Osteocyte (in vitro differentiated cells): Measurements from ENCODE around the gene MYOF. TPM values are rescaled to one million over a fixed set of nuclear protein-coding genes. Genes with fewer than 3 reads are reported as not detected.

Experiments used
- DNase-seq: peaks from one replicate; pipeline ENCODE4 v3.0.0; 2021; ENCODE audit warnings: mixed read lengths; ENCODE audit not compliant: unreplicated experiment; ENCODE audit errors: extremely low spot score
- H3K27ac Mint-ChIP-seq: one replicate; pipeline ENCODE4 v1.8.0; 2021; ENCODE audit warnings: mild to moderate bottlenecking, mixed read lengths; ENCODE audit not compliant: unreplicated experiment
- H3K27me3 Mint-ChIP-seq: one replicate; pipeline ENCODE4 v1.8.0; 2021; ENCODE audit warnings: mixed read lengths; ENCODE audit not compliant: unreplicated experiment
- H3K36me3 Mint-ChIP-seq: one replicate; pipeline ENCODE4 v1.8.0; 2021; ENCODE audit warnings: mixed read lengths; ENCODE audit not compliant: unreplicated experiment
- H3K4me1 Mint-ChIP-seq: one replicate; pipeline ENCODE4 v1.8.0; 2021; ENCODE audit warnings: mixed read lengths; ENCODE audit not compliant: unreplicated experiment
- H3K4me3 Mint-ChIP-seq: one replicate; pipeline ENCODE4 v1.8.0; 2021; ENCODE audit warnings: mild to moderate bottlenecking, moderate library complexity, mixed read lengths; ENCODE audit not compliant: unreplicated experiment
- H3K9me3 Mint-ChIP-seq: one replicate; pipeline ENCODE4 v1.8.0; 2021; ENCODE audit warnings: mixed read lengths; ENCODE audit not compliant: unreplicated experiment
- total RNA-seq: library from RNA; stranded (reverse); gene quantifications from 2 replicates; pipeline ENCODE4 v1.2.1, GENCODE V29; 2021
- TF ChIP-seq, protein P1 (sequence below): fragments of 200-600 bp; sonication (generic); IDR thresholded peaks from 2 replicates; pipeline ENCODE4 v1.5.0; 2021; ENCODE audit warnings: antibody characterized with exemption, mild to moderate bottlenecking, moderate library complexity

The MYOF gene
- total RNA-seq, 1 donor from 2014 or later: 470 TPM

DNA sequence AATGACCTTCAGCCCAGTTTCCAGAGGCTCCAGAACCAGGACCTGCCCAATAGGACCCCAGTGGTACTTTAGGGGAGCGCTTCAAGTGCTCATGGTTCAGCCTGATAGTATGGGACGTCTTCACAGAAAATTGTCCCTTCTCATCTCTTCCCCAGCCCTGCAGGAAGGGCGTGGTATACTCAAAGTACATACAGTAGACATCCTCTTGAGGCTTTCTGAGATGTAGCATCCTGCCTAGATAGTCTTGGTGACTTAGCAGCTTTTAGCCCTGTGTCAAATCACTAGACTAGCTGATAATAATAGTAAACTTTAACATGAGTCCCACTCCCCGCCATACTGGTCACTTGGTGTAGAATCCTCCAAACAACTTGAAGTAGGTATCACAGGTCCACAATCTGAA, 215.3 kb downstream of the MYOF start:
- TF ChIP-seq, protein P1, sequence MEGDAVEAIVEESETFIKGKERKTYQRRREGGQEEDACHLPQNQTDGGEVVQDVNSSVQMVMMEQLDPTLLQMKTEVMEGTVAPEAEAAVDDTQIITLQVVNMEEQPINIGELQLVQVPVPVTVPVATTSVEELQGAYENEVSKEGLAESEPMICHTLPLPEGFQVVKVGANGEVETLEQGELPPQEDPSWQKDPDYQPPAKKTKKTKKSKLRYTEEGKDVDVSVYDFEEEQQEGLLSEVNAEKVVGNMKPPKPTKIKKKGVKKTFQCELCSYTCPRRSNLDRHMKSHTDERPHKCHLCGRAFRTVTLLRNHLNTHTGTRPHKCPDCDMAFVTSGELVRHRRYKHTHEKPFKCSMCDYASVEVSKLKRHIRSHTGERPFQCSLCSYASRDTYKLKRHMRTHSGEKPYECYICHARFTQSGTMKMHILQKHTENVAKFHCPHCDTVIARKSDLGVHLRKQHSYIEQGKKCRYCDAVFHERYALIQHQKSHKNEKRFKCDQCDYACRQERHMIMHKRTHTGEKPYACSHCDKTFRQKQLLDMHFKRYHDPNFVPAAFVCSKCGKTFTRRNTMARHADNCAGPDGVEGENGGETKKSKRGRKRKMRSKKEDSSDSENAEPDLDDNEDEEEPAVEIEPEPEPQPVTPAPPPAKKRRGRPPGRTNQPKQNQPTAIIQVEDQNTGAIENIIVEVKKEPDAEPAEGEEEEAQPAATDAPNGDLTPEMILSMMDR: no peak
- H3K4me3 Mint-ChIP-seq: no peak overlapping the region

DNA sequence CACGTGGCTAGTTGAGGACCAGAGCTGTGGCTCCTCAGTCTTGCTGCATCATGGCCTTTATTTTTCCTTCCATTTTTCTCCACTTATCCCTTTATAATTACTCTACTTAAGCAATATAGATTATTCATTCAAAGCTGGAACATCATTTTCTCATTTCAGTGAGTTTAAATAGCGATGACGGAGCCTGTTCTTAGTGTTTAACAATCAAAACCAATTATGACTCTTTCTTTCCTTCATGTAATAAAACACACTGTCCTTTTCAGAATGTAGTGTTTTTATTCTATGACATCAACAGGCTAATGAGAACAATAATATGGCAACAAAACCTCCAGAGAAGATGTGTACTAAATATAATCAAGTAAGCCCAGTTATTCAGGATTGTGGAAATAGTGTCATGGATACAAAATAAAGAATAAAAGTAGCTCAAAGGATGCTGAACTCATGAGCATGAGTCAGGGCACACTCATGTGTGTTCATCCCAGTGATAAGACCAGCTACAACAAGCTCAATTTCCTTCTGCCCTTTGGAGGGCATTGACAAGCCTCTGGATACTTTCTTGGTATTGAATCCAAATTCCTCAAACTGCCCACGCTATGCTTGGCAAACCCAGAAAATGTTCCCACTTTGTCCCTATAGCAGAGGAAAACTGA, 220.0 kb downstream of the MYOF start:
- Mint-ChIP-seq H3K27ac (no peak overlapping the region), H3K9me3 (no peaks in the 10 kb centered on the region), H3K27me3 (no peaks in the 10 kb centered on the region), H3K4me1 (no peaks in the 10 kb centered on the region), H3K4me3 (no peak overlapping the region), H3K36me3 (no peaks in the 10 kb centered on the region)
- DNase-seq: no peak
- TF ChIP-seq, protein P1: no peak

More for the DNA sequence above, 215.3 kb downstream of the MYOF start:
- H3K27ac Mint-ChIP-seq: no peak overlapping the region
- no peaks in the 10 kb centered on the region for H3K4me1 Mint-ChIP-seq
- H3K9me3 Mint-ChIP-seq: peaks cover 18% of the 10 kb centered on the region
- no peak for DNase-seq
- H3K36me3 Mint-ChIP-seq: peaks cover 3% of the 10 kb centered on the region
- no peaks in the 10 kb centered on the region for H3K27me3 Mint-ChIP-seq

DNA sequence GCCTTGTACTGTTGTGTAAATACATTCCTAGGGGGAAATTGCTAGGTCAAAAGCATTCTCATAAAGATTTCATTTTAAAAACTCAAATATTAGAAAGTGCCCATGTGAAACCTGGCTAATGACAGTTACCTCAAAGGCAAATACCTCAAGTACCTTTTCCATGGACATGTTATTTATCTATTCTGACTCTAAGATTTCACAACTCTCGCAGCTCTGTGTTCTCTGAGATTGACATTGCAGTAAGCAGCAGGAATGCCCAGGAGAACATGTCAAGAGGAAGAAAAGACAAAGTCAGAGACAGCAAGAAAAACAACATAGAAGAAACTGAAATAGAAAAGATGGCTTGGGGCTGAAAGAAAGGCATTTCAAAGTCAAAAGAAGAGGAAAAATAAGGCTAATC, 221.0 kb downstream of the MYOF start:
- TF ChIP-seq, protein P1: no peak
- Mint-ChIP-seq H3K27ac (no peak overlapping the region), H3K27me3 (no peaks in the 10 kb centered on the region), H3K9me3 (no peaks in the 10 kb centered on the region), H3K36me3 (no peaks in the 10 kb centered on the region), H3K4me3 (no peak overlapping the region), H3K4me1 (no peaks in the 10 kb centered on the region)
- DNase-seq: no peak

DNA sequence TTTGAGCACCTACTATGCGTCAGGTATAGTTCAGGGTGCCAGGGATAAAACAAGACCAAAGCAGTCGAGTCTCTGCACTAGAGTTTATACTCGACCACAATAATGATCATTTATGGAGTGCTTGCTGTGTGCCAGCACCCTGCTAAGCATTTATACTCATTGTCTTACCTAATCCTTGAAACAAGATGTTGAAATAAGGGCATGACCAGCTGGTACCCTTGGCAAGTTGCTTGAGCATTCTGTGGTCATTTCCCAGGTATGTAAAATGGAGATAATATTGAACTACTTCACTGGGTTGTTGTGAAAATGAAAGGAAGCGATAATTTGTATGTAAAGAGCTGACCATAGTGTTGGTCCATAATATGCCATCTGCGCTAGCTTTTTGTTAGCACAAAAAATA, 223.0 kb downstream of the MYOF start:
- H3K4me3 Mint-ChIP-seq: no peak overlapping the region
- H3K9me3 Mint-ChIP-seq: no peaks in the 10 kb centered on the region
- H3K4me1 Mint-ChIP-seq: no peaks in the 10 kb centered on the region
- no peaks in the 10 kb centered on the region for H3K27me3 Mint-ChIP-seq
- no peak for DNase-seq
- no peaks in the 10 kb centered on the region for H3K36me3 Mint-ChIP-seq
- TF ChIP-seq, protein P1: no peak
- no peak overlapping the region for H3K27ac Mint-ChIP-seq

Other genes with a start within 250 kb of the MYOF start
- gene CEP55, start 14.3 kb upstream of the MYOF start, total RNA-seq: 8.6 and 9.5 TPM in 2 replicates
- gene FFAR4, start 84.3 kb upstream of the MYOF start, total RNA-seq: not detected in 2 replicates
- gene RBP4, start 118.9 kb upstream of the MYOF start, total RNA-seq: 0.56 and 0.63 TPM in 2 replicates
- not detected in 2 replicates for gene PDE6C, start 130.2 kb upstream of the MYOF start, total RNA-seq
- 13.0 and 15.0 TPM in 2 replicates for gene FRA10AC1, start 220.3 kb upstream of the MYOF start, total RNA-seq